HG03139 (cell line): ENCODE results near the gene TPRN.

Source experiments
- ATAC-seq: cut with Tn5 transposase; IDR thresholded peaks from one replicate; pipeline ENCODE4 v1.9.1; 2021; ENCODE audit not compliant: unreplicated experiment

TPRN gene

GRCh38 chr9:137189297-137190295 is 10.9 kb downstream of the TPRN start:
- ATAC-seq: no peak

GRCh38 chr9:137188490-137189296 is 11.8 kb downstream of the TPRN start, which contains the start of the genes ANAPC2 and SSNA1:
ANAPC2 (minus strand) TSS chr9:137188560; CDS start chr9:137188532, 28 bp downstream.
SSNA1 (plus strand) TSS chr9:137188676; CDS start chr9:137188727, 51 bp downstream.
- ATAC-seq: peak; percentile 65

GRCh38 chr9:137188086-137188489 is 12.5 kb downstream of the TPRN start:
- ATAC-seq: no peak

GRCh38 chr9:137187386-137187785 is 13.2 kb downstream of the TPRN start:
- no peak for ATAC-seq

- ATAC-seq: no peak
These were observed 14.2 kb downstream of the TPRN start for GRCh38 chr9:137186385-137186784.

GRCh38 chr9:137185921-137186320 is 14.6 kb downstream of the TPRN start:
- ATAC-seq: no peak

GRCh38 chr9:137184881-137185660 is 15.5 kb downstream of the TPRN start:
- ATAC-seq: no peak

- no peak for ATAC-seq
These were observed 16.5 kb downstream of the TPRN start for GRCh38 chr9:137183980-137184595.

GRCh38 chr9:137182836-137183235 is 17.7 kb downstream of the TPRN start:
- no peak for ATAC-seq

- no peak for ATAC-seq
These were observed 18.9 kb downstream of the TPRN start for GRCh38 chr9:137181680-137182079.

GRCh38 chr9:137180491-137180890 is 20.1 kb downstream of the TPRN start:
- no peak for ATAC-seq

GRCh38 chr9:137179761-137180160 is 20.8 kb downstream of the TPRN start:
- ATAC-seq: no peak

GRCh38 chr9:137178939-137179630 is 21.5 kb downstream of the TPRN start:
- ATAC-seq: no peak

GRCh38 chr9:137178201-137178938 is 22.2 kb downstream of the TPRN start:
- ATAC-seq: no peak

- no peak for ATAC-seq
These were observed 24.0 kb downstream of the TPRN start for GRCh38 chr9:137176302-137177182.

- ATAC-seq: no peak
These were observed 25.1 kb downstream of the TPRN start for GRCh38 chr9:137175345-137175961.

GRCh38 chr9:137174722-137175293 is 25.7 kb downstream of the TPRN start:
- ATAC-seq: no peak
